ENCODE results near the gene ANKS1B.

The ANKS1B gene

GRCh38 chr12:98741196-98741555 is 1243.6 kb downstream of the ANKS1B start:
- DNase-seq: no peak

GRCh38 chr12:98740751-98741150 is 1244.0 kb downstream of the ANKS1B start:
- DNase-seq: no peak

- DNase-seq: no peak
Observed at GRCh38 chr12:98738539-98738938, 1246.2 kb downstream of the ANKS1B start.

- DNase-seq: no peak
Observed at GRCh38 chr12:98738002-98738401, 1246.7 kb downstream of the ANKS1B start.

- no peak for DNase-seq
Observed at GRCh38 chr12:98737322-98737712, 1247.4 kb downstream of the ANKS1B start.

GRCh38 chr12:98736352-98737321 is 1248.1 kb downstream of the ANKS1B start:
- no peak for DNase-seq

GRCh38 chr12:98735821-98736220 is 1248.9 kb downstream of the ANKS1B start:
- DNase-seq: no peak

- no peak for DNase-seq
Observed at GRCh38 chr12:98733667-98734350, 1250.9 kb downstream of the ANKS1B start.

GRCh38 chr12:98730412-98730811 is 1254.3 kb downstream of the ANKS1B start:
- DNase-seq: no peak

- no peak for DNase-seq
Observed at GRCh38 chr12:98727196-98727595, 1257.5 kb downstream of the ANKS1B start.

GRCh38 chr12:98725476-98726247 is 1259.1 kb downstream of the ANKS1B start:
- peak in 1 of 2 donors; percentile 21 for DNase-seq

- DNase-seq: no peak
Observed at GRCh38 chr12:98724384-98725155, 1260.2 kb downstream of the ANKS1B start.

GRCh38 chr12:98721204-98721702 is 1263.5 kb downstream of the ANKS1B start:
- no peak for DNase-seq

- no peak for DNase-seq
Observed at GRCh38 chr12:98719515-98720504, 1264.9 kb downstream of the ANKS1B start.

GRCh38 chr12:98714426-98714825 is 1270.3 kb downstream of the ANKS1B start:
- DNase-seq: no peak

GRCh38 chr12:98709022-98709421 is 1275.7 kb downstream of the ANKS1B start:
- DNase-seq: no peak

GRCh38 chr12:98701166-98701565 is 1283.6 kb downstream of the ANKS1B start:
- no peak for DNase-seq

- peak in 1 of 2 donors; percentile 4 for DNase-seq
Observed at GRCh38 chr12:98699586-98699985, 1285.2 kb downstream of the ANKS1B start.

GRCh38 chr12:98698603-98699463 is 1285.9 kb downstream of the ANKS1B start:
- DNase-seq: peak; percentile 43 to 44

- DNase-seq: no peak
Observed at GRCh38 chr12:98697209-98697608, 1287.5 kb downstream of the ANKS1B start.

All from CD4-positive, alpha-beta T cell treated with Interleukin-4 for 1 hour (primary cell).